Transverse colon (tissue), 4 donors: ENCODE measurements around the gene OR2AT4. TPM values are rescaled to one million over a fixed set of nuclear protein-coding genes. Genes with fewer than 3 reads are reported as not detected.
"Not testable (repeated sequence)": the region's sequence is repeated elsewhere in the genome, so short reads cannot be mapped to it uniquely, and the experiment has no call there.

Source experiments
- DNase-seq: peaks from one replicate; pipeline ENCODE4 v3.0.0-alpha.2; 2019
- H3K27ac ChIP-seq, 4 donors: fragments of 200-600 bp; sonication (generic); 2 replicates each; pipeline ENCODE4 v1.5.1; 2016 to 2018; ENCODE audit warnings: inconsistent platforms in 4 of 4
- H3K27me3 ChIP-seq: fragments of 200-600 bp; sonication (generic); 2 replicates; pipeline ENCODE4 v1.5.1; 2017; ENCODE audit warnings: inconsistent platforms
- H3K36me3 ChIP-seq, 4 donors: fragments of 200-600 bp; sonication (generic); 2 replicates each; pipeline ENCODE4 v1.5.1; 2017 to 2019; ENCODE audit warnings: inconsistent platforms in 4 of 4
- H3K4me1 ChIP-seq, 4 donors: fragments of 200-600 bp; sonication (generic); 2 replicates each; pipeline ENCODE4 v1.5.1; 2017 to 2020; ENCODE audit warnings: inconsistent platforms in 4 of 4
- H3K4me3 ChIP-seq, 4 donors: fragments of 200-600 bp; sonication (generic); 1 replicate in 1 of 4; 2 replicates in 3 of 4; pipeline versions ENCODE4 v1.5.1 to v1.6.1; 2017 to 2019; ENCODE audit warnings: inconsistent platforms in 4 of 4
- H3K9me3 ChIP-seq, 2 donors: fragments of 200-600 bp; sonication (generic); 2 replicates each; pipeline ENCODE4 v1.5.1; 2017 to 2019; ENCODE audit warnings: inconsistent platforms in 2 of 2
- CTCF ChIP-seq, 5 experiments: fragments of 200-600 bp in 3 of 5; fragments of 450-650 bp in 2 of 5; sonication (generic) in 3 of 5; IDR thresholded peaks; 1 replicate in 2 of 5; 2 replicates in 3 of 5; pipeline ENCODE4 v1.5.1; 2016 to 2017; ENCODE audit warnings: antibody characterized with exemption in 5 of 5, inconsistent platforms in 3 of 5, mild to moderate bottlenecking in 2 of 5, moderate library complexity in 1 of 5
- EP300 ChIP-seq: sonication (generic); formaldehyde crosslinking; IDR thresholded peaks from one replicate; pipeline ENCODE4 v1.6.1; 2017; ENCODE audit warnings: antibody characterized with exemption, low read depth
- POLR2A ChIP-seq: fragments of 450-650 bp; IDR thresholded peaks from one replicate; pipeline ENCODE4 v1.6.1; 2016; ENCODE audit warnings: antibody characterized with exemption, mild to moderate bottlenecking, moderate library complexity
- POLR2AphosphoS5 ChIP-seq, 3 donors: sonication (generic); formaldehyde crosslinking; IDR thresholded peaks; one replicate each; pipeline ENCODE4 v1.6.1; 2016; ENCODE audit warnings: antibody characterized with exemption in 3 of 3
- WGBS, 2 donors: methylation state at CpG; one replicate each; pipeline ENCODE4 v1.1.5; 2018; ENCODE audit warnings: low coverage in 1 of 2; 5-methylcytosine and 5-hydroxymethylcytosine counted together
- in situ Hi-C, 4 donors: fragments of 200-750 bp; cut with MboI; loops; one replicate each; pipeline versions ENCODE4 v1.15.0 to v1.15.1; 2017; ENCODE audit warnings: low sequenced_read_pairs in 3 of 4, low pct_ligation_motif_present in 1 of 4, low pct_unique_long_range_greater_than_20kb in 1 of 4
- intact Hi-C: fragments of 100-400 bp; cut with DNase I; formaldehyde crosslinking; loops from one replicate; pipeline ENCODE4 v1.15.1; 2023; ENCODE audit warnings: low total_unique reads
- total RNA-seq, 4 donors: library from RNA; depleted of rRNA; stranded (reverse); fragments of >200 nt; gene quantifications; one replicate each; pipeline ENCODE4 v1.1.0, GENCODE V29; 2016

The OR2AT4 gene
- total RNA-seq, 4 donors from 2014 or later: not detected

GRCh38 chr11:75055511-75055910, 41.2 kb downstream of the OR2AT4 start:
- H3K4me3 ChIP-seq: no peak overlapping the region
- WGBS, 2 donors: 80 to 81% methylated on average over 3 to 6 of the region's 6 CpGs
- no peak for DNase-seq
- in situ Hi-C loops: no loop called here
- TF ChIP-seq EP300 (no peak), CTCF (IDR thresholded peaks at IDR 0.05) (no peak), POLR2AphosphoS5 (IDR thresholded peaks at IDR 0.05) (no peak), POLR2A (no peak)
- H3K27ac ChIP-seq: no peak overlapping the region
- H3K36me3 ChIP-seq: no peaks in the 10 kb centered on the region
- no peaks in the 10 kb centered on the region for H3K4me1 ChIP-seq
- intact Hi-C loops: no loop called here
- H3K9me3 ChIP-seq: peaks cover 9 to 13% of the 10 kb centered on the region in 2 donors
- H3K27me3 ChIP-seq: no peaks in the 10 kb centered on the region

DNA sequence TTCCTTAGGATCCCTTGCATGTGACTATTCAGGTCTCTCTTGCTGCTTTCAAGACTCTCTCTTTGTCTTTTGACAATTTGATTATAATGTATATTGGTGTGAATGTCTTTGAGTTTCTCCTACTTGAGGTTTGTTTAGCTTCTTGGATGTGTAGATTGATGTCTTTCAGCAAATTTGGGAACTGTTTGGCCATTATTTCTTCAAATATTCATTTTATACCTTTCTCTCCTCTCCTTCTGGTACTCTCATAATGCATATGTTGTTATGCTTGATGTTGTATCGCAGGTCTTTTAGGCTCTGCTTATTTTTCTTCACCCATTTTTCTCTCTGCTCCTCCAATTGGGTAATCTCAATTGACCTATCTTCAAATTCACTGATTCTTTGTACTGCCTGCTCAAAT, 44.2 kb downstream of the OR2AT4 start:
- Histone ChIP-seq H3K27ac (no peak overlapping the region), H3K36me3 (no peaks in the 10 kb centered on the region), H3K9me3 (peaks cover 9 to 13% of the 10 kb centered on the region in 2 donors), H3K4me3 (no peak overlapping the region), H3K27me3 (no peaks in the 10 kb centered on the region), H3K4me1 (no peaks in the 10 kb centered on the region)
- TF ChIP-seq POLR2A: no peak
- TF ChIP-seq CTCF (IDR thresholded peaks at IDR 0.05): no peak
- in situ Hi-C loops (no loop called here), intact Hi-C loops (no loop called here)
- DNase-seq: no peak
- WGBS, 2 donors: 75 to 96% methylated on average over 1 of the region's 1 CpG

DNA sequence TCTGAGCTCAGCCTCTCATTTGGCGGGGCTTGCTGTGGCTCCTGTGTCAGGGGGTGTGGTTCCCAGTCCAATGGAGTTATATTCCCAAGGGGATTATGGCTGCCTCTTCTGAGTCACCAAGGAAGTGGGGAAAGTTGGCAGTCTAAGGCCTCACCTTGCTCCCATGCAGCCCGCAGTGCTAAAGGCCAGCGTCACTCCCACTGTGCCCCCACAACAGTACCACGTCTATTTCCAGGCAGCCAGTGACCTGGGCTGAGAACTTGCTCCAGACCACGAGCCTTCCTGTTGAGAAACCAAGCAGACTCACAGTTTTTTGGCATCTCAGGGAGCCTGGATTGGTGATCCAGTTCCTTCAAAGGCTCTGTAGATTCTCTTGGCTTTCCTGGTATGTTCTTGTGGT, 45.6 kb downstream of the OR2AT4 start:
- in situ Hi-C loops (no loop called here), intact Hi-C loops (no loop called here)
- Histone ChIP-seq H3K36me3 (no peaks in the 10 kb centered on the region), H3K4me1 (no peaks in the 10 kb centered on the region), H3K27me3 (no peaks in the 10 kb centered on the region), H3K9me3 (peaks cover 9 to 13% of the 10 kb centered on the region in 2 donors), H3K4me3 (no peak overlapping the region), H3K27ac (no peak overlapping the region)
- WGBS, 2 donors: 60 to 80% methylated on average over 1 to 5 of the region's 5 CpGs
- no peak for TF ChIP-seq CTCF (IDR thresholded peaks at IDR 0.05)
- no peak for DNase-seq

GRCh38 chr11:75050516-75050915, 46.2 kb downstream of the OR2AT4 start:
- Histone ChIP-seq H3K9me3 (peaks cover 9 to 13% of the 10 kb centered on the region in 2 donors), H3K4me1 (no peaks in the 10 kb centered on the region), H3K27me3 (no peaks in the 10 kb centered on the region), H3K27ac (no peak overlapping the region), H3K36me3 (no peaks in the 10 kb centered on the region), H3K4me3 (no peak overlapping the region)
- intact Hi-C loops: no loop called here
- WGBS, 2 donors: 76 to 100% methylated on average over 3 to 4 of the region's 4 CpGs
- DNase-seq: no peak
- no peak for TF ChIP-seq EP300
- no peak for TF ChIP-seq CTCF (IDR thresholded peaks at IDR 0.05)
- TF ChIP-seq POLR2A: no peak
- TF ChIP-seq POLR2AphosphoS5 (IDR thresholded peaks at IDR 0.05): no peak
- in situ Hi-C loops: no loop called here

GRCh38 chr11:75049501-75050266, 47.0 kb downstream of the OR2AT4 start:
- intact Hi-C loops, H3K4me3 ChIP-seq, in situ Hi-C loops, H3K27me3 ChIP-seq, H3K27ac ChIP-seq, H3K4me1 ChIP-seq, H3K36me3 ChIP-seq: not testable (repeated sequence)
- WGBS, 2 donors: 51 to 52% methylated on average over 7 to 8 of the region's 8 CpGs
- peak; percentile 42 for DNase-seq
- H3K9me3 ChIP-seq: peaks cover 9 to 13% of the 10 kb centered on the region in 2 donors
